OCI-M1 (cell line): ENCODE results near the gene CREB3L1.

ENCODE experiments used
- DNase-seq: peaks from one replicate; lab custom pipeline; 2025; lab: John Stamatoyannopoulos, UW

CREB3L1 gene

GRCh38 chr11:46277622-46278386, at the start of gene CREB3L1:
TSS of gene CREB3L1 (plus strand) at chr11:46277662. CDS start at chr11:46278112, 450 bp downstream.
- no peak for DNase-seq

GRCh38 chr11:46229230-46229629, 48.2 kb upstream of the CREB3L1 start:
- peak; percentile 42 for DNase-seq

- DNase-seq: no peak
Observed at GRCh38 chr11:46234311-46234710, 43.2 kb upstream of the CREB3L1 start.

- peak; percentile 62 for DNase-seq
Observed at GRCh38 chr11:46235777-46236688, 41.4 kb upstream of the CREB3L1 start.

GRCh38 chr11:46236918-46237247, 40.6 kb upstream of the CREB3L1 start:
- no peak for DNase-seq

GRCh38 chr11:46237248-46238077, 40.0 kb upstream of the CREB3L1 start:
- peak; percentile 74 for DNase-seq

- peak; percentile 77 for DNase-seq
Observed at GRCh38 chr11:46238078-46238966, 39.1 kb upstream of the CREB3L1 start.

- peak; percentile 92 for DNase-seq
Observed at GRCh38 chr11:46238967-46239800, 38.3 kb upstream of the CREB3L1 start.

- no peak for DNase-seq
Observed at GRCh38 chr11:46239801-46240061, 37.7 kb upstream of the CREB3L1 start.

- DNase-seq: no peak
Observed at GRCh38 chr11:46240371-46240770, 37.1 kb upstream of the CREB3L1 start.

- DNase-seq: no peak
Observed at GRCh38 chr11:46240861-46241260, 36.6 kb upstream of the CREB3L1 start.

- no peak for DNase-seq
Observed at GRCh38 chr11:46242041-46242951, 35.2 kb upstream of the CREB3L1 start.

GRCh38 chr11:46242952-46243795, 34.3 kb upstream of the CREB3L1 start:
- peak; percentile 99 for DNase-seq

GRCh38 chr11:46243796-46244109, 33.7 kb upstream of the CREB3L1 start:
- DNase-seq: no peak

- no peak for DNase-seq
Observed at GRCh38 chr11:46246521-46246920, 30.9 kb upstream of the CREB3L1 start.

GRCh38 chr11:46247090-46247489, 30.4 kb upstream of the CREB3L1 start:
- DNase-seq: no peak

GRCh38 chr11:46247659-46248058, 29.8 kb upstream of the CREB3L1 start:
- DNase-seq: peak; percentile 44

GRCh38 chr11:46248289-46249102, 29.0 kb upstream of the CREB3L1 start:
- DNase-seq: peak; percentile 24
